K562 (cell line): ENCODE measurements around the gene TRIM38. TPM values are rescaled to one million over a fixed set of nuclear protein-coding genes. Genes with fewer than 3 reads are reported as not detected.

Experiments
- ATAC-seq: fragments of 200-7000 bp; cut with Tn5 transposase; 3 replicates; pipeline ENCODE4 v1.9.1; 2020; ENCODE audit warnings: moderate library complexity
- BruUV-seq: library from RNA; stranded (reverse); fragments of 400-500 nt; replicated peaks from 2 replicates; lab custom pipeline; 2021; lab: Mats Ljungman, UMichigan
- CTCF ChIA-PET: fragments of 300-600 bp; formaldehyde crosslinking; extraction: SDS; loops from one replicate; lab custom pipeline; 2021; ENCODE audit warnings: low intra/inter-chr PET ratio; lab: Yijun Ruan, JAX
- POLR2A ChIA-PET: fragments of 300-600, 350-650 bp; sonication (Branson Sonifier 250); formaldehyde crosslinking; extraction: SDS; loops from one replicate; lab custom pipeline; 2021; ENCODE audit warnings: antibody characterized with exemption, inconsistent platforms; lab: Yijun Ruan, JAX
- DNase-seq, 4 experiments: peaks; one replicate each; pipeline versions ENCODE4 v3.0.0 to v3.0.0-alpha.2; 2011 to 2018; ENCODE audit warnings: low spot score in 3 of 4, mixed read lengths in 3 of 4; ENCODE audit errors: extremely low read depth in 1 of 4
- FAIRE-seq: peaks from 2 replicates; lab custom pipeline; 2011; peaks lifted over from hg19 to GRCh38; lab: Jason Lieb, UNC
- H2AFZ ChIP-seq: 2 replicates; pipeline ENCODE4 v1.6.0; 2011; ENCODE audit warnings: low read depth, low read length, control low read depth, inconsistent platforms
- H3K27ac ChIP-seq: fragments of 200-600 bp; 3 replicates; pipeline ENCODE4 v1.8.0; 2011; ENCODE audit warnings: low read depth, mild to moderate bottlenecking, control low read depth, inconsistent platforms, low read length, moderate library complexity, mixed read lengths; ENCODE audit errors: extremely low read depth
- H3K27me3 ChIP-seq, 2 experiments: fragments of 300-600 bp in 1 of 2; 2 replicates in 1 of 2; 3 replicates in 1 of 2; pipeline versions ENCODE4 v1.6.0 to v1.8.0; 2011; ENCODE audit warnings: inconsistent platforms in 2 of 2, low read length in 2 of 2, mild to moderate bottlenecking in 1 of 2, mixed read lengths in 1 of 2, moderate library complexity in 1 of 2; ENCODE audit not compliant: control insufficient read depth in 2 of 2, insufficient read depth in 2 of 2
- H3K36me3 ChIP-seq: fragments of 300-600 bp; 3 replicates; pipeline ENCODE4 v1.8.0; 2011; ENCODE audit warnings: mild to moderate bottlenecking, low read length, inconsistent platforms; ENCODE audit not compliant: control insufficient read depth, insufficient read depth
- H3K4me1 ChIP-seq, 2 experiments: fragments of 200-600 bp in 1 of 2; replicated peaks in 1 of 2; 2 replicates in 1 of 2; 3 replicates in 1 of 2; pipeline versions ENCODE4 v1.5.1 to v1.8.0; 2011; ENCODE audit warnings: inconsistent platforms in 2 of 2, low read length in 2 of 2, mild to moderate bottlenecking in 1 of 2, mixed read lengths in 1 of 2, moderate library complexity in 1 of 2; ENCODE audit not compliant: control insufficient read depth in 2 of 2, insufficient read depth in 2 of 2
- H3K4me2 ChIP-seq: 2 replicates; pipeline ENCODE4 v1.6.1; 2011; ENCODE audit warnings: low read length, control low read depth, inconsistent platforms, mixed read lengths; ENCODE audit not compliant: insufficient read depth
- H3K4me3 ChIP-seq: fragments of 200-600 bp; sonication (generic), shearing (Covaris generic); 2 replicates; pipeline ENCODE4 v1.5.1; 2016; ENCODE audit warnings: control low read depth, inconsistent platforms
- H3K79me2 ChIP-seq: fragments of 200-600 bp; 3 replicates; pipeline ENCODE4 v1.8.0; 2011; ENCODE audit warnings: low read length, inconsistent platforms; ENCODE audit not compliant: control insufficient read depth, insufficient read depth
- H3K9ac ChIP-seq, 2 experiments: 2 replicates each; pipeline versions ENCODE4 v1.6.0 to v1.6.1; 2011; ENCODE audit warnings: low read depth in 2 of 2, low read length in 2 of 2, control low read depth in 1 of 2, inconsistent platforms in 1 of 2, mild to moderate bottlenecking in 1 of 2, mixed read lengths in 1 of 2; ENCODE audit not compliant: insufficient read depth in 1 of 2
- H3K9me1 ChIP-seq: one replicate; pipeline ENCODE4 v1.6.0; 2011; ENCODE audit warnings: inconsistent platforms, mild to moderate bottlenecking, low read length, moderate library complexity; ENCODE audit not compliant: control insufficient read depth, insufficient read depth
- H3K9me3 ChIP-seq: replicated peaks from 2 replicates; pipeline ENCODE4 v1.5.1; 2011; ENCODE audit warnings: low read depth, low read length, inconsistent platforms; ENCODE audit not compliant: control insufficient read depth, insufficient read depth
- H4K20me1 ChIP-seq: replicated peaks from 2 replicates; pipeline ENCODE4 v1.6.1; 2011; ENCODE audit warnings: low read length, inconsistent platforms, mixed read lengths; ENCODE audit not compliant: control insufficient read depth, insufficient read depth
- BHLHE40 ChIP-seq: IDR thresholded peaks from 2 replicates; pipeline ENCODE4 v1.6.1; 2011; ENCODE audit warnings: low read length, improper control_type of control experiment
- CREM ChIP-seq: IDR thresholded peaks from 2 replicates; pipeline ENCODE4 v1.6.1; 2014; ENCODE audit warnings: antibody characterized with exemption, low read depth
- ESRRA ChIP-seq: fragments of 450-650 bp; IDR thresholded peaks from 2 replicates; pipeline ENCODE4 v1.6.1; 2014; ENCODE audit warnings: low read depth, mild to moderate bottlenecking, moderate library complexity, borderline replicate concordance
- MED1 ChIP-seq: sonication (generic); formaldehyde crosslinking; IDR thresholded peaks from 2 replicates; pipeline ENCODE4 v1.8.1; 2023; ENCODE audit warnings: missing genetic modification reagents, borderline replicate concordance
- MEF2A ChIP-seq: IDR thresholded peaks from 2 replicates; pipeline ENCODE4 v1.6.1; 2011; ENCODE audit warnings: low read depth, mild to moderate bottlenecking, low read length, moderate library complexity; ENCODE audit not compliant: control insufficient read depth
- NR2C2 ChIP-seq, 2 experiments: fragments of 200-800 bp in 1 of 2; sonication (Bioruptor generic) in 1 of 2; sonication (generic) in 1 of 2; formaldehyde crosslinking in 1 of 2; IDR thresholded peaks; 2 replicates each; pipeline versions ENCODE4 v1.6.1 to v1.8.0; 2016 to 2022; ENCODE audit warnings: mild to moderate bottlenecking in 1 of 2, missing compliant biosample characterization in 1 of 2, missing genetic modification characterization in 1 of 2, missing genetic modification reagents in 1 of 2
- RFX1 ChIP-seq: fragments of 450-650 bp; IDR thresholded peaks from 2 replicates; pipeline ENCODE4 v1.6.1; 2016; ENCODE audit warnings: mild to moderate bottlenecking, moderate library complexity
- ZBTB49 ChIP-seq: sonication (generic); formaldehyde crosslinking; IDR thresholded peaks from 2 replicates; pipeline ENCODE4 v1.8.0; 2022; ENCODE audit warnings: missing genetic modification reagents, mild to moderate bottlenecking, borderline replicate concordance
- ZNF165 ChIP-seq: fragments of 250-450 bp; sonication (Bioruptor Pico); IDR thresholded peaks from 2 replicates; pipeline ENCODE4 v1.4.0; 2020; ENCODE audit warnings: borderline replicate concordance
- ZNF347 ChIP-seq: fragments of 450-650 bp; formaldehyde crosslinking; IDR thresholded peaks from 2 replicates; pipeline ENCODE4 v1.4.0; 2020; ENCODE audit warnings: low read depth, mild to moderate bottlenecking, moderate library complexity
- ZNF644 ChIP-seq: fragments of 200-800 bp; sonication (Bioruptor generic); IDR thresholded peaks from 2 replicates; pipeline ENCODE4 v1.6.1; 2016; ENCODE audit warnings: low read depth, missing genetic modification characterization, missing compliant biosample characterization
- ZNF740 ChIP-seq, 3 experiments: fragments of 200-800 bp in 1 of 3; sonication (Bioruptor generic) in 1 of 3; sonication (generic) in 1 of 3; formaldehyde crosslinking in 1 of 3; IDR thresholded peaks; 2 replicates each; pipeline versions ENCODE4 v1.6.1 to v1.8.0; 2016 to 2022; ENCODE audit warnings: mild to moderate bottlenecking in 2 of 3, missing compliant biosample characterization in 2 of 3, missing genetic modification characterization in 2 of 3, missing genetic modification reagents in 1 of 3
- ZNF75A ChIP-seq: fragments of 450-650 bp; formaldehyde crosslinking; IDR thresholded peaks from 2 replicates; pipeline ENCODE4 v1.4.0; 2020; ENCODE audit warnings: mild to moderate bottlenecking
- ZNF764 ChIP-seq: fragments of 250-450 bp; sonication (Bioruptor Pico); IDR thresholded peaks from 2 replicates; pipeline ENCODE4 v1.4.0; 2020; ENCODE audit warnings: low read depth, mild to moderate bottlenecking, moderate library complexity
- WGBS: fragments of 100-300 bp; shearing (Covaris generic); methylation state at CpG from one replicate; pipeline ENCODE4 v1.1.6; 2016; ENCODE audit warnings: low coverage, mixed read lengths; ENCODE audit not compliant: insufficient coverage; ENCODE audit errors: missing lambda C conversion rate; 5-methylcytosine and 5-hydroxymethylcytosine counted together
- in situ Hi-C: fragments of 300-500 bp; cut with MboI; formaldehyde crosslinking; loops from 4 replicates; pipeline ENCODE4 v1.15.0; 2018; ENCODE audit warnings: inconsistent platforms, mixed read lengths
- intact Hi-C: fragments of 100-400 bp; cut with micrococcal nuclease; formaldehyde crosslinking; loops from 2 replicates; pipeline ENCODE4 v1.14.2; 2022
- polyA plus RNA-seq, 8 experiments: library from polyadenylated mRNA; depleted of rRNA in 4 of 8; stranded (reverse) in 5 of 8; unstranded in 3 of 8; fragments of >200 nt; fragmentation: Nextera tagmentation in 2 of 8; fragmentation: Illumina TruSeq in 1 of 8; extraction: Ambion mirVana in 2 of 8; extraction: Trizol in 1 of 8; gene quantifications; 2 replicates each; pipeline versions ENCODE4 v1.2.1 to v1.2.3, GENCODE V29; 2011 to 2014; ENCODE audit warnings: inconsistent platforms in 1 of 8, missing spikeins in 1 of 8
- total RNA-seq, 7 experiments: library from RNA; depleted of rRNA in 6 of 7; stranded (reverse); fragments of >200 nt in 6 of 7; fragmentation: Illumina TruSeq in 2 of 7; extraction: Trizol in 2 of 7; gene quantifications; 2 replicates each; pipeline versions ENCODE4 v1.2.1 to v1.2.3, GENCODE V29; 2011 to 2021; ENCODE audit warnings: low replicate concordance in 1 of 7

TRIM38 gene
- total and polyA plus RNA-seq, 9 of the 15 experiments (the other 6 are each of a cell fraction or from before 2014, with no cell fraction given), result 1.7 to 6.7 (median 6.3) TPM

GRCh38 chr6:26031151-26031594 lies 68.6 kb downstream of the TRIM38 start (continued):
- TF ChIP-seq ZNF165, result no peak
- 0 out of 2 replicates have a peak, but pooled peaks have one; percentile 17 for TF ChIP-seq ZBTB49 (CRISPR knock-in tag)

- in situ Hi-C loops, result loop anchor here (5.0 kb wide), 1 partner anchor 1101 kb away; a partner anchor contains a TSS
- Histone ChIP-seq H3K79me2 (peaks cover 57% of the 10 kb centered on the region), H3K27ac (peak overlapping the region; percentile 99), H3K27me3 (no peaks in the 10 kb centered on the region), H3K4me1 (peaks cover 16 to 42% of the 10 kb centered on the region in 2 experiments), H3K4me3 (peak overlapping the region; percentile 61), H3K9ac (peak overlapping the region; percentile 94 to 96), H4K20me1 (peaks cover 7% of the 10 kb centered on the region), H3K36me3 (peaks cover 7% of the 10 kb centered on the region; the same call in 1 of the 3 replicates), H3K4me2 (peak overlapping the region; percentile 99), H3K9me3 (no peaks in the 10 kb centered on the region), H3K9me1 (no peaks in the 10 kb centered on the region), H2AFZ (no peak overlapping the region)
- ATAC-seq (peak; percentile 67), FAIRE-seq (peak; percentile 89), DNase-seq (peak; percentile 82 to 99 (median 94))
- intact Hi-C loops, result loop anchor here (1.0 to 10.0 kb wide), 8 partner anchors 24 to 1861 kb away; a partner anchor contains a TSS
- WGBS, result under 1% methylated on average over 44 of the region's 44 CpGs
- ChIA-PET POLR2A (interaction anchor here (0.5 to 13.8 kb wide), 64 partner anchors 9 to 1861 kb away, joined by 3 to 597 read pairs (median 6); partner anchors contain the start of genes HFE, MRS2 and TRIM38), CTCF (interaction anchor here (1.5 kb wide), 1 partner anchor 24 kb away, joined by 4 read pairs; no protein-coding TSS in a partner anchor)
- BruUV-seq, result TSS peak; percentile 71
- TF ChIP-seq CREM (peak; percentile 95), RFX1 (peak; percentile 62), NR2C2 (CRISPR knock-in tag; IDR thresholded peaks at IDR 0.05) (peak; percentile 89; the same call in 1 of the 2 replicates), NR2C2 (tag; IDR thresholded peaks at IDR 0.05) (no peak), ZNF740 (CRISPR knock-in tag; IDR thresholded peaks at IDR 0.05) (peak; percentile 46; the same call in 1 of the 2 replicates), ZNF740 (tag; IDR thresholded peaks at IDR 0.05) (no peak), ZNF644 (tag) (peak; percentile 34; the same call in 1 of the 2 replicates), BHLHE40 (no peak; the same call in 1 of the 2 replicates), ZNF764 (CRISPR knock-in tag) (peak; percentile 82), ZNF347 (CRISPR knock-in tag) (no peak), ZNF75A (CRISPR knock-in tag) (0 out of 2 replicates have a peak, but pooled peaks have one; percentile 19), ESRRA (peak; percentile 76; the same call in 1 of the 2 replicates), MED1 (CRISPR knock-in tag) (peak; percentile 100), MEF2A (no peak)
These were observed 69.2 kb downstream of the TRIM38 start for GRCh38 chr6:26031595-26032339.
